Ectodermal cell (in vitro differentiated cells): ENCODE measurements around the gene PRR19.

Source experiments
- H3K27ac ChIP-seq: 2 replicates; pipeline ENCODE4 v1.7.0; 2013; ENCODE audit warnings: mild to moderate bottlenecking, low read depth, low read length; ENCODE audit not compliant: insufficient read depth, poor library complexity, severe bottlenecking
- H3K27me3 ChIP-seq: 2 replicates; pipeline ENCODE4 v1.7.0; 2013; ENCODE audit warnings: mild to moderate bottlenecking, low read length; ENCODE audit not compliant: insufficient read depth, control insufficient read depth, poor library complexity, severe bottlenecking
- H3K36me3 ChIP-seq: one replicate; pipeline ENCODE4 v1.7.0; 2013; ENCODE audit warnings: low read length; ENCODE audit not compliant: control insufficient read depth, insufficient read depth
- H3K4me1 ChIP-seq: one replicate; pipeline ENCODE4 v1.7.0; 2013; ENCODE audit warnings: low read length; ENCODE audit not compliant: control insufficient read depth, insufficient read depth
- H3K4me3 ChIP-seq: 2 replicates; pipeline ENCODE4 v1.7.0; 2013; ENCODE audit warnings: low read depth, low read length, control low read depth; ENCODE audit not compliant: insufficient read depth
- H3K9me3 ChIP-seq: 2 replicates; pipeline ENCODE4 v1.7.0; 2013; ENCODE audit warnings: mild to moderate bottlenecking, low read length, moderate library complexity; ENCODE audit not compliant: control insufficient read depth
- WGBS, 2 experiments: methylation state at CpG; one replicate each; pipeline ENCODE4 v1.1.7; 2013; ENCODE audit warnings: missing lambda C conversion rate in 2 of 2; 5-methylcytosine and 5-hydroxymethylcytosine counted together

PRR19 gene

GRCh38 chr19:42351079-42351735, 49.3 kb downstream of the PRR19 start:
- Histone ChIP-seq H3K36me3 (peaks cover 3% of the 10 kb centered on the region), H3K27ac (no peak overlapping the region), H3K27me3 (no peaks in the 10 kb centered on the region), H3K4me1 (peaks cover 8% of the 10 kb centered on the region), H3K4me3 (no peak overlapping the region), H3K9me3 (no peaks in the 10 kb centered on the region)
- 94% methylated on average over 21 of the region's 21 CpGs for WGBS, 2 experiments

- H3K4me3 ChIP-seq: no peak overlapping the region
- H3K27ac ChIP-seq: peak overlapping the region; percentile 33
- H3K4me1 ChIP-seq: peaks cover 8% of the 10 kb centered on the region
- H3K9me3 ChIP-seq: no peaks in the 10 kb centered on the region
- 93 to 95% methylated on average over 31 of the region's 31 CpGs for WGBS, 2 experiments
- H3K36me3 ChIP-seq: peaks cover 7% of the 10 kb centered on the region
- no peaks in the 10 kb centered on the region for H3K27me3 ChIP-seq
Observed at GRCh38 chr19:42352301-42353259, 50.6 kb downstream of the PRR19 start.

GRCh38 chr19:42353341-42354015, 51.5 kb downstream of the PRR19 start:
- Histone ChIP-seq H3K9me3 (no peaks in the 10 kb centered on the region), H3K36me3 (peaks cover 7% of the 10 kb centered on the region), H3K27me3 (no peaks in the 10 kb centered on the region), H3K27ac (no peak overlapping the region), H3K4me3 (no peak overlapping the region), H3K4me1 (peaks cover 8% of the 10 kb centered on the region)
- 94 to 96% methylated on average over 29 of the region's 29 CpGs for WGBS, 2 experiments

GRCh38 chr19:42355896-42356295, 54.0 kb downstream of the PRR19 start:
- no peak overlapping the region for H3K27ac ChIP-seq
- H3K9me3 ChIP-seq: no peaks in the 10 kb centered on the region
- H3K36me3 ChIP-seq: peaks cover 7% of the 10 kb centered on the region
- H3K27me3 ChIP-seq: no peaks in the 10 kb centered on the region
- WGBS, 2 experiments: 95% methylated on average over 12 of the region's 12 CpGs
- H3K4me3 ChIP-seq: no peak overlapping the region
- peaks cover 15% of the 10 kb centered on the region for H3K4me1 ChIP-seq

- Histone ChIP-seq H3K36me3 (peaks cover 7% of the 10 kb centered on the region), H3K9me3 (no peaks in the 10 kb centered on the region), H3K4me3 (no peak overlapping the region), H3K27me3 (no peaks in the 10 kb centered on the region), H3K4me1 (peaks cover 16% of the 10 kb centered on the region), H3K27ac (no peak overlapping the region)
- 95 to 98% methylated on average over 15 of the region's 15 CpGs for WGBS, 2 experiments
Observed at GRCh38 chr19:42356686-42357085, 54.8 kb downstream of the PRR19 start.

- no peak overlapping the region for H3K27ac ChIP-seq
- no peak overlapping the region for H3K4me3 ChIP-seq
- H3K36me3 ChIP-seq: peaks cover 7% of the 10 kb centered on the region
- no peaks in the 10 kb centered on the region for H3K9me3 ChIP-seq
- 93 to 95% methylated on average over 12 of the region's 12 CpGs for WGBS, 2 experiments
- no peaks in the 10 kb centered on the region for H3K27me3 ChIP-seq
- H3K4me1 ChIP-seq: peaks cover 15% of the 10 kb centered on the region
Observed at GRCh38 chr19:42357290-42357689, 55.4 kb downstream of the PRR19 start.
